GM18499 (cell line): ENCODE measurements around the gene HOOK2.
"Not testable (repeated sequence)": the region's sequence is repeated elsewhere in the genome, so short reads cannot be mapped to it uniquely, and the experiment has no call there.

Experiments used
- ATAC-seq: cut with Tn5 transposase; IDR thresholded peaks from one replicate; pipeline ENCODE4 v1.9.1; 2021; ENCODE audit warnings: moderate number of reproducible peaks; ENCODE audit not compliant: insufficient read depth, unreplicated experiment

HOOK2 gene, protein sequence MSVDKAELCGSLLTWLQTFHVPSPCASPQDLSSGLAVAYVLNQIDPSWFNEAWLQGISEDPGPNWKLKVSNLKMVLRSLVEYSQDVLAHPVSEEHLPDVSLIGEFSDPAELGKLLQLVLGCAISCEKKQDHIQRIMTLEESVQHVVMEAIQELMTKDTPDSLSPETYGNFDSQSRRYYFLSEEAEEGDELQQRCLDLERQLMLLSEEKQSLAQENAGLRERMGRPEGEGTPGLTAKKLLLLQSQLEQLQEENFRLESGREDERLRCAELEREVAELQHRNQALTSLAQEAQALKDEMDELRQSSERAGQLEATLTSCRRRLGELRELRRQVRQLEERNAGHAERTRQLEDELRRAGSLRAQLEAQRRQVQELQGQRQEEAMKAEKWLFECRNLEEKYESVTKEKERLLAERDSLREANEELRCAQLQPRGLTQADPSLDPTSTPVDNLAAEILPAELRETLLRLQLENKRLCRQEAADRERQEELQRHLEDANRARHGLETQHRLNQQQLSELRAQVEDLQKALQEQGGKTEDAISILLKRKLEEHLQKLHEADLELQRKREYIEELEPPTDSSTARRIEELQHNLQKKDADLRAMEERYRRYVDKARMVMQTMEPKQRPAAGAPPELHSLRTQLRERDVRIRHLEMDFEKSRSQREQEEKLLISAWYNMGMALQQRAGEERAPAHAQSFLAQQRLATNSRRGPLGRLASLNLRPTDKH

GRCh38 chr19:12774588-12775555 is at the start of gene HOOK2:
Gene HOOK2 (minus strand): TSS chr19:12775552. CDS start chr19:12775449, 103 bp downstream.
- ATAC-seq = no peak

GRCh38 chr19:12821761-12822160 is 46.4 kb upstream of the HOOK2 start:
- no peak for ATAC-seq

DNA sequence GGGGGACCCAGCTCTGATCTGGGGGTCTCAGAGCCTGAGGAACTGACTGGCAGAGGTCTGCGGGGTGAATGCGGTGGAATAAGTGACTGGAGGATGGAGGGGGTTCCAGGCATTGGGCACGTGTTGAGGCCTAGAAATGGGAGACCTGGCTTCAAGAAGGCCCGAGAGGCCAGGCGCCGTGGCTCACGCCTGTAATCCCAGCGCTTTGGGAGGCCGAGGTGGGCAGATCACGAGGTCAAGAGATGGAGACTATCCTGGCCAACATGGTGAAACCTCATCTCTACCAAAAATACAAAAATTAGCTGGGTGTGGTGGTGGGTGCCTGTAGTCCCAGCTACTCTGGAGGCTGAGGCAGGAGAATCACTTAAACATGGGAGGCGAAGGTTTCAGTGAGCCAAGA is 42.5 kb upstream of the HOOK2 start:
- not testable (repeated sequence) for ATAC-seq

DNA sequence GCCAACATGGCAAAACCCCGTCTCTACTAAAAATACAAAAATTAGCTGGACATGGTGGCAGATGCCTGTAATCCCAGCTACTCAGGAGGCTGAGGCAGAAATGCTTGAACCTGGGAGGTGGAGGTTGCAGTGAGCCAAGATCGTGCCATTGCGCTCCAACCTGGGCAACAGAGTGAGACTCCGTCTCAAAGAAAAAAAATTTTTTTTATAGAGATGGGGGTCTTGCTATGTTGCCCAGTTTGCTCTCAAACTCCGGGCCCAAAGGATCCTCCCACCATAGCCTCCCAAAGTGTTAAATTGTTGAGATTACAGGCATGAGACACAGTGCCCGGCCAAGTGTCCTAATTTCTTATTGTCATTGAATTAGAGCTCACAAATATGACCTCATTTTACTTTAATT is 41.8 kb upstream of the HOOK2 start:
- not testable (repeated sequence) for ATAC-seq

DNA sequence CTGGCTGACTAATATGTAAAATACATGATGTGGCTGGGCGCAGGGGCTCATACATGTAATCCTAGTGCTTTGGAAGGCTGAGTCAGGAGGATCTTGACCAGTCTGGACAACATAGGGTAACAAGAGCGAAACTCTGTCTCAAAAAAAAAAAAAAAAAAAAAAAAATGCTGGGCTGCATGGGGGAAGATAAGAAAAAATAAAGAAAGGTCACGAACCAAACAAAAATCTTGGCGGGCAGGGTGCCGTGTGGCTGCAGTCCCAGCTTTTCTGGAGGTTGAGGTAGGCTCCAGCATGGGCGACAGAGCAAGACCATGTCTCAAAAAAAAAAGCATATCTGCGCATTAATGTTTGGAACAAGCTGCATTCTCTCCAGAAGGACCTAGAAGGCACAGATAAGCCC is 39.7 kb upstream of the HOOK2 start:
- ATAC-seq = no peak

DNA sequence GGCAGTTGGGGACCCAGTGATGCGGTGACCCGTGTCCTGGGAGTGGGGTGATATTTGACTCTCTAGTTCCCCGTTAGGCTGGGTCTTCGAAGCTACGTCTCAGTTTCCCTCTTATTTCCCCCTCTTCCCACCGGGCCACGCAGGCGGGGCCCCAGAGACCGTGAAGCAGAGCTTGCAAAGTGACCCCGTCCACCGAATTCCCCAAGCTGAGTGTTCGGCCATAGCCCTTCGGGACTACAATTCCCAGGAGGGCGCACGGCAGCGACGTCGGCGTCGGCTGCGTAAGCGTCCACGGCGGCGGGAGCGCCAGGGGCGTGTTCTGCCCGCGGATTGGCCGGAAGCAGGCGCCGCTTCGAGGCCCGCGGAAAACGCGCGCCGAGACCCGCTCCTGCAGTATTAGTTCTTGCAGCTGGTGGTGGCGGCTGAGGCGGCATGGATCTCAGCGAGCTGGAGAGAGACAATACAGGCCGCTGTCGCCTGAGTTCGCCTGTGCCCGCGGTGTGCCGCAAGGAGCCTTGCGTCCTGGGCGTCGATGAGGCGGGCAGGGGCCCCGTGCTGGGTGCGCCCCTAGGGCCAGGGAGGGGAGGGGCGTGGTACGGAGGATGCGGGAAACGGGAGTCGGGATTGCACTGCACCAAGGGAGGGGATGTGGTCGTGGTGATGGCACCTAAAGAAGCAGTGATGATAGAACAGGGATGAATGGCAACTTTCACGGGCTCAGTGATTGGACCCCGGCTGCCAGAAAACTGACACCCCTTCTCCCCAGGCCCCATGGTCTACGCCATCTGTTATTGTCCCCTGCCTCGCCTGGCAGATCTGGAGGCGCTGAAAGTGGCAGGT is 31.1 kb upstream of the HOOK2 start, which contains the start of gene RNASEH2A:
RNASEH2A (plus strand) TSS at position 343 of the 840 bp plus-strand sequence; CDS start at position 433, 90 bp downstream.
- ATAC-seq = no peak

DNA sequence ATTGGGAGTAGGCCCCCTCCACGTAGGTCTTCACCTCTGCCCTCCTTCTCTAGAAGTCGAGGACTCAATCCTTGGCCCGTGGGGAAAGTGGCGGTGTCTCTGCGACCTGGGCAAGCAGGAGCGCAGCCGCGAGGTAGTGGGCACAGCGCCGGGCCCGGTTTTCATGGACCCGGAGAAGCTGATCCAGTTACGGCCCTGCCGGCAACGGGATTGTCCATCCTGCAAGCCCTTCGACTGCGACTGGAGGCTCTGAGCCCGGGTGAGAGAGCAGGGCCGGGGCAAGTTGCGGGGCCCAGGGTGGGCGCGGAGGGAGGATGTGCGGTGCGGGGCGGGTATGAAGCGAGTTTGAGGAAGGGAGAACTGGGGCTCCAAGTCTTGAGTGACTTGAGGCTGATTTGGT is 28.7 kb upstream of the HOOK2 start:
- no peak for ATAC-seq

GRCh38 chr19:12802267-12803106 is 27.1 kb upstream of the HOOK2 start:
- no peak for ATAC-seq

GRCh38 chr19:12801466-12802266 is 26.3 kb upstream of the HOOK2 start, which contains the start of the genes PRDX2 and THSD8:
Gene PRDX2 (minus strand): TSS chr19:12801800. CDS start chr19:12801261, 539 bp downstream.
Gene THSD8 (plus strand): TSS chr19:12802069. CDS start chr19:12802072, 3 bp downstream.
- ATAC-seq = no peak

DNA sequence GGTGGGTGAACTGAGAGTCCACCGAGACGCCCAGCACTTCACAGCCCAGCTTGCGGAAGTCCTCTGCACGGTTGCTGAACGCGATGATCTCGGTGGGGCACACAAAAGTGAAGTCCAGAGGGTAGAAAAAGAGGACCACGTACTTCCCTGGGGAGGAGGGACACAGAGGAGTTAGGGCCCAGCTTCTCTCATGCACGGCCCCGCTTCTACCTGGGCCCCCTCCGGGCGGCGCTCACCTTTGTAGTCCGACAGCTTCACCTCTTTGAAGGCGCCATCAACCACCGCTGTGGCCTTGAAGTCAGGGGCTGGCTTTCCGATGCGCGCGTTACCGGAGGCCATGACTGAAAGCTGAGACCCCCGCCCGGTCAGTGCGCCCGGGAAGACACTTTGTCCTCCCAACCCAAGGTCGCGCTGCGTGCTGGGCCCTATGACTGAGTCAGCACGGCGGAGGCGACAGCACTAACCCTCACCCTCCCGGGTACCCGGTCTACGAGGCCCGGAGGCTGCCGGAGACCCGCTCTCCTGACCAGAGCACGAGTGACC is 25.6 kb upstream of the HOOK2 start:
- ATAC-seq = no peak

DNA sequence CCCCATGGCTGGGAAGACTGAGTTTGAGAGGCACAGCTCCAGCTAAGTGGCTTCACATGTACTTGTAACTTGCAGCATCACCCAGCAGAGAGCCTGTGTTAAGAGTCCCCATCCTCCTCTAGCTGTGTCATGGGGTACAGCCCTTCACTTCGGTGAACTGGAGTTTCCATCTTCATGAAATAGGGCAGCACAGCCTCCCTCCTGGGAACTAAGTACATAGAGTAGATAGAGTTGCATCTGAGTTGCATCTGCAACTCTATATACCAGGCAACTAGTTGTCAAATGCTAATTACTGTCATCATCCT is 25.1 kb upstream of the HOOK2 start:
- no peak for ATAC-seq

- ATAC-seq = no peak
Measured at GRCh38 chr19:12799742-12800465, 24.6 kb upstream of the HOOK2 start.

- ATAC-seq = not testable (repeated sequence)
Measured at GRCh38 chr19:12797607-12798006, 22.3 kb upstream of the HOOK2 start.

GRCh38 chr19:12797141-12797587 is 21.8 kb upstream of the HOOK2 start:
- ATAC-seq = no peak

DNA sequence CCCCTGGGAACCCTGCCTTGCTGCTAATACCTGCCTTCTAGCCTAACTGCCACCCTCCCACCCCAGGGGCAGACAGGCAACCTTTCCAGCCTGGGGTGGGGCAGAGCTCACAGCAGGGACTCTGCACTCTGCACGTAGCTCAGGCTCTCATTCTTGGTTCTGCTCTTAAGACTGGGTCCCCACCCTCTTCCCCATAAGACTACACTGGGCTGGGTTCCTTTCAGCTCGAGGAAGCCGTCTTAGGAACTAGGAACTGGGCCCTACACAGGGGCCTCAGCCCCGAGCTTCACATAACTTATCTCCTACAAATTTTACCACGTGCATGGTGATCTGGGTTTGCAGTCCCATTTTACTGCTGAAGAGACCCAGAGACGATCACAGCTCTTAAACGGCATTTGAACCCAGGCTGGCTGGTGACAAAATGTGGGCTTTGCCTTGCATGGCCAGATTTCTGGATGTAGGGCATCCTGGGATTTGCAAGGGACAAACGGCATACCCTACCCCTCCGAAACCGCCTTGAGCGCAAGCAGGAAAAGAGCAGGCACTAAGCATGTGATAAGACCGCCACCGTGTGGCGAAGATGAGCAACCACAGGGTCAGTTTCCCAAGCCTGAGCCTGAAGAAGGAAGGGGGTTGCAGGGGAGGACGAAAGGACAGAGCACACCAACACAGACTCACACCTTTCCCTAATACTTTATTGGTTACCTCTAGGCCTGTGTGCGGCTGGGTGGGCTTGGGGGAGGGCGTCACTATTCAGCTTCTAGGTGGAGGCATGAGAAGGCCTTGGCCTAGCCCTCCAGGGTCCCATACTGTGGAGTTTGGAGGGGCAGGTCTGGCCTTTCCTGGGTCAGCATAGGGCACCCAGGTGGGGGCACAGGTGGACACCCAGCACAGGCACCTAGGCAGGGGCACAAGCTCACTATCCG is 21.1 kb upstream of the HOOK2 start:
- no peak for ATAC-seq

DNA sequence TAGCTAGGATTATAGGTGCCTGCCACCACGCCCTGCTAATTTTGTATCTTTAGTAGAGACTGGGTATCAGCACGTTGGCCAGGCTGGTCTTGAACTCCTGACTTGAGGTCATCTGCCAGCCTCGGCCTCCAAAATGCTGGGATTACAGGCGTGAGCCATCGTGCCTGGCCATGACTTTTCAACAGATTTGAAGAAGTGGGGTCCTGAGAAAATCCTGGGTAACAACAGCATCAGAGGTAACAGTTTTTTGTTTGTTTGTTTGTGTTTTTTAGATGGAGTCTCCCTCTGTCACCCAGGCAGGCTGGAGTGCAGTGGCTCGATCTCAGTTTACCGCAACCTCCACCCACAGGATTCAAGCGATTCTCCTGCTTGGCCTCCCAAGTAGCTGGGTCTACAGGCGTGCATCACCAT is 19.6 kb upstream of the HOOK2 start:
- no peak for ATAC-seq
